ENCODE data around the gene SYT17.

- no peak for TF ChIP-seq CTCF (optimal IDR thresholded peaks at IDR 0.05 in 1 of 3, IDR thresholded peaks at IDR 0.05 in 1 of 3, conservative IDR thresholded peaks at IDR 0.05 in 1 of 3; ENCODE audit: extremely low read depth in 1 of 3, insufficient read depth in 2 of 3, low read length in 3 of 3)
- TF ChIP-seq EZH2 (IDR thresholded peaks at IDR 0.05; ENCODE audit: low read length) = no peak
Measured at GRCh38 chr16:19232988-19233387, 64.9 kb downstream of the SYT17 start.
